DOHH2 (cell line): ENCODE measurements around the gene CD244.

Experiments
- H3F3A ChIP-seq: fragments of 200-600 bp; sonication (generic), shearing (Covaris generic); 2 replicates; pipeline ENCODE4 v1.6.0; 2016; ENCODE audit warnings: antibody characterized with exemption, mild to moderate bottlenecking; ENCODE audit not compliant: control insufficient read depth, insufficient read depth
- H3K27ac ChIP-seq: fragments of 200-600 bp; sonication (generic); 2 replicates; pipeline ENCODE4 v1.5.1; 2014; ENCODE audit warnings: low read depth, mild to moderate bottlenecking, low read length, moderate library complexity
- H3K27me3 ChIP-seq: fragments of 200-600 bp; sonication (generic); 2 replicates; pipeline ENCODE4 v1.6.1; 2014; ENCODE audit warnings: mild to moderate bottlenecking, low read length, mixed read lengths; ENCODE audit not compliant: control insufficient read depth
- H3K36me3 ChIP-seq: fragments of 200-600 bp; sonication (generic); 2 replicates; pipeline ENCODE4 v1.6.1; 2014; ENCODE audit warnings: mild to moderate bottlenecking, low read length, moderate library complexity, mixed read lengths; ENCODE audit not compliant: control insufficient read depth
- H3K4me1 ChIP-seq: fragments of 200-600 bp; sonication (generic); 2 replicates; pipeline ENCODE4 v1.6.1; 2014; ENCODE audit warnings: mild to moderate bottlenecking, low read length, mixed read lengths; ENCODE audit not compliant: control insufficient read depth
- H3K4me2 ChIP-seq: fragments of 200-600 bp; sonication (generic); 2 replicates; pipeline ENCODE4 v1.6.0; 2014; ENCODE audit warnings: mild to moderate bottlenecking, low read length, moderate library complexity
- H3K4me3 ChIP-seq: fragments of 200-600 bp; sonication (generic); 2 replicates; pipeline ENCODE4 v1.5.1; 2014; ENCODE audit warnings: mild to moderate bottlenecking, low read length, mixed read lengths
- H3K79me2 ChIP-seq: fragments of 200-600 bp; sonication (generic); 2 replicates; pipeline ENCODE4 v1.6.1; 2014; ENCODE audit warnings: mild to moderate bottlenecking, low read length, mixed read lengths; ENCODE audit not compliant: control insufficient read depth
- H3K9me2 ChIP-seq: fragments of 200-600 bp; sonication (generic); replicated peaks from 2 replicates; pipeline ENCODE4 v1.6.1; 2014; ENCODE audit warnings: mild to moderate bottlenecking, low read length, mixed read lengths; ENCODE audit not compliant: control insufficient read depth
- H3K9me3 ChIP-seq: fragments of 200-600 bp; sonication (generic); 2 replicates; pipeline ENCODE4 v1.6.1; 2014; ENCODE audit warnings: antibody characterized with exemption, low read length, mixed read lengths; ENCODE audit not compliant: control insufficient read depth, insufficient read depth
- H4K20me1 ChIP-seq: fragments of 200-600 bp; sonication (generic); 2 replicates; pipeline ENCODE4 v1.6.0; 2014; ENCODE audit warnings: low read depth, mild to moderate bottlenecking, antibody characterized with exemption, low read length, moderate library complexity; ENCODE audit not compliant: control insufficient read depth, insufficient read depth
- EZH2phosphoT487 ChIP-seq: fragments of 200-600 bp; sonication (generic); IDR thresholded peaks from 2 replicates; pipeline ENCODE4 v1.6.1; 2017; ENCODE audit warnings: borderline replicate concordance, mild to moderate bottlenecking, antibody characterized with exemption, low read length, moderate library complexity, mixed read lengths
- TF ChIP-seq, protein P1 (sequence below): fragments of 200-600 bp; sonication (generic); IDR thresholded peaks from one replicate; pipeline ENCODE4 v1.5.1; 2014; ENCODE audit warnings: antibody characterized with exemption, mild to moderate bottlenecking, low read depth, low read length; ENCODE audit not compliant: poor library complexity, severe bottlenecking

CD244 gene

DNA sequence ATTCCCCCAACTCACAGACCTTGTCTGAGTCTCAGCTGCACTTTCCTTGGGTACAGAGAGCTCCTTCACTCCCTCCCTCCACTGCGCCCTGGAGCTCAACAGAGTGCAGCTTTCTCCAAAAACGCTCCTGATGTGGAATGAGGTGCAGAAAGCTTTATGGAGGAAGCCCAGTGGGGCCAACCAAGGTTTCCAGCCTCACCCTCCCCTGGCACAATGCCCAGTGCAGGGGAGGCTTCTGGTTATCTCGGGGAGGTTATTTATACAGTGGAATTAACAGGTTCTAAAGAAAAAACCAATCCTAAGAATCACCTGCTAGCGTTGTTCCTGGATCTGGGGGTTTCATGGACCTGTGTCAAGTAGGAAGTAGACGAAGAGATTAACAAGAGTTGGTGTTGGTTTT, 22.4 kb upstream of the CD244 start, which contains the start of gene ITLN1:
ITLN1 (minus strand) TSS at position 139 of the 400 bp plus-strand sequence. CDS start 303 bp downstream, outside the sequence.
- Histone ChIP-seq H3K4me3 (no peak within 1 kb of the TSS), H3K9me3 (no peaks in the 10 kb centered on the region), H4K20me1 (no peaks in the 10 kb centered on the region), H3K79me2 (no peaks in the 10 kb centered on the region), H3K4me1 (no peaks in the 10 kb centered on the region), H3K4me2 (no peak within 1 kb of the TSS), H3K36me3 (no peaks in the 10 kb centered on the region), H3K9me2 (no peaks in the 10 kb centered on the region), H3F3A (no peaks in the 10 kb centered on the region), H3K27ac (no peak within 1 kb of the TSS), H3K27me3 (no peaks in the 10 kb centered on the region; the same call in 1 of the 2 replicates)
- TF ChIP-seq EZH2phosphoT487, result no peak
- TF ChIP-seq, protein P1, sequence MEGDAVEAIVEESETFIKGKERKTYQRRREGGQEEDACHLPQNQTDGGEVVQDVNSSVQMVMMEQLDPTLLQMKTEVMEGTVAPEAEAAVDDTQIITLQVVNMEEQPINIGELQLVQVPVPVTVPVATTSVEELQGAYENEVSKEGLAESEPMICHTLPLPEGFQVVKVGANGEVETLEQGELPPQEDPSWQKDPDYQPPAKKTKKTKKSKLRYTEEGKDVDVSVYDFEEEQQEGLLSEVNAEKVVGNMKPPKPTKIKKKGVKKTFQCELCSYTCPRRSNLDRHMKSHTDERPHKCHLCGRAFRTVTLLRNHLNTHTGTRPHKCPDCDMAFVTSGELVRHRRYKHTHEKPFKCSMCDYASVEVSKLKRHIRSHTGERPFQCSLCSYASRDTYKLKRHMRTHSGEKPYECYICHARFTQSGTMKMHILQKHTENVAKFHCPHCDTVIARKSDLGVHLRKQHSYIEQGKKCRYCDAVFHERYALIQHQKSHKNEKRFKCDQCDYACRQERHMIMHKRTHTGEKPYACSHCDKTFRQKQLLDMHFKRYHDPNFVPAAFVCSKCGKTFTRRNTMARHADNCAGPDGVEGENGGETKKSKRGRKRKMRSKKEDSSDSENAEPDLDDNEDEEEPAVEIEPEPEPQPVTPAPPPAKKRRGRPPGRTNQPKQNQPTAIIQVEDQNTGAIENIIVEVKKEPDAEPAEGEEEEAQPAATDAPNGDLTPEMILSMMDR, result no peak

- no peak overlapping the region for H3K4me3 ChIP-seq
- no peaks in the 10 kb centered on the region for H3K9me2 ChIP-seq
- H3F3A ChIP-seq, result no peaks in the 10 kb centered on the region
- no peak overlapping the region for H3K27ac ChIP-seq
- H3K4me1 ChIP-seq, result no peaks in the 10 kb centered on the region
- TF ChIP-seq EZH2phosphoT487, result no peak
- TF ChIP-seq, protein P1, result peak; percentile 53
- no peaks in the 10 kb centered on the region; the same call in 1 of the 2 replicates for H3K27me3 ChIP-seq
- H3K36me3 ChIP-seq, result no peaks in the 10 kb centered on the region
- no peak overlapping the region for H3K4me2 ChIP-seq
- H3K79me2 ChIP-seq, result no peaks in the 10 kb centered on the region
- H4K20me1 ChIP-seq, result no peaks in the 10 kb centered on the region
- H3K9me3 ChIP-seq, result no peaks in the 10 kb centered on the region
Measured at GRCh38 chr1:160884579-160884978, 21.9 kb upstream of the CD244 start.

GRCh38 chr1:160883581-160884513, 21.2 kb upstream of the CD244 start:
- no peaks in the 10 kb centered on the region for H4K20me1 ChIP-seq
- no peaks in the 10 kb centered on the region for H3F3A ChIP-seq
- H3K27ac ChIP-seq, result no peak overlapping the region
- no peak overlapping the region for H3K4me3 ChIP-seq
- no peaks in the 10 kb centered on the region for H3K9me3 ChIP-seq
- H3K9me2 ChIP-seq, result no peaks in the 10 kb centered on the region
- TF ChIP-seq EZH2phosphoT487, result no peak
- TF ChIP-seq, protein P1, result no peak
- no peaks in the 10 kb centered on the region for H3K79me2 ChIP-seq
- H3K36me3 ChIP-seq, result no peaks in the 10 kb centered on the region
- no peaks in the 10 kb centered on the region for H3K4me1 ChIP-seq
- no peaks in the 10 kb centered on the region; the same call in 1 of the 2 replicates for H3K27me3 ChIP-seq
- no peak overlapping the region for H3K4me2 ChIP-seq
